A549 (cell line): ENCODE results near the gene SLC26A2. TPM values are rescaled to one million over a fixed set of nuclear protein-coding genes. Genes with fewer than 3 reads are reported as not detected.

Experiments
- ATAC-seq, 2 experiments: fragments of 200-7000 bp in 1 of 2; fragments of >200 bp in 1 of 2; cut with Nextera tagmentation in 1 of 2; cut with Tn5 transposase in 1 of 2; 3 replicates each; pipeline versions ENCODE4 v1.8.0 to v1.9.1; 2018 to 2020; ENCODE audit warnings: mild to moderate bottlenecking in 1 of 2, moderate library complexity in 1 of 2
- CTCF ChIA-PET: fragments of 300-600 bp; sonication (Branson Sonifier 250); formaldehyde crosslinking; extraction: SDS; loops from one replicate; lab custom pipeline; 2021; ENCODE audit warnings: antibody characterized with exemption, inconsistent platforms; lab: Yijun Ruan, JAX
- POLR2A ChIA-PET: fragments of 350-600 bp; formaldehyde crosslinking; extraction: SDS; loops from one replicate; lab custom pipeline; 2021; ENCODE audit warnings: antibody characterized with exemption, inconsistent platforms; lab: Yijun Ruan, JAX
- DNase-seq, 2 experiments: peaks; one replicate each; pipeline versions ENCODE4 v3.0.0 to v3.0.0-alpha.2; 2011 to 2016; ENCODE audit warnings: low read depth in 1 of 2, low spot score in 1 of 2
- FAIRE-seq: peaks from 2 replicates; lab custom pipeline; 2011; peaks lifted over from hg19 to GRCh38; lab: Jason Lieb, UNC
- H3K27ac ChIP-seq, 2 experiments: fragments of >200 bp; sonication (Bioruptor Twin); formaldehyde crosslinking; 3 replicates each; pipeline ENCODE4 v1.5.1; 2016 to 2017
- H3K4me1 ChIP-seq: fragments of >200 bp; sonication (Bioruptor Twin); formaldehyde crosslinking; 3 replicates; pipeline ENCODE4 v1.6.1; 2016
- H3K4me2 ChIP-seq: fragments of >200 bp; sonication (Bioruptor Twin); formaldehyde crosslinking; 3 replicates; pipeline ENCODE4 v1.6.1; 2016
- H3K4me3 ChIP-seq: fragments of >200 bp; sonication (Bioruptor Twin); formaldehyde crosslinking; 3 replicates; pipeline ENCODE4 v1.5.1; 2016
- H3K9me3 ChIP-seq: fragments of >200 bp; sonication (Bioruptor Twin); formaldehyde crosslinking; 3 replicates; pipeline ENCODE4 v1.6.1; 2016
- CBX8 ChIP-seq: fragments of 200-600 bp; sonication (generic); IDR thresholded peaks from 2 replicates; pipeline ENCODE4 v1.6.1; 2016
- CEBPB ChIP-seq, 2 experiments: fragments of >200 bp in 1 of 2; sonication (Bioruptor Twin) in 1 of 2; formaldehyde crosslinking in 1 of 2; IDR thresholded peaks; 2 replicates each; pipeline ENCODE4 v1.6.1; 2012 to 2016
- CHD2 ChIP-seq: fragments of 150-350 bp; IDR thresholded peaks from 2 replicates; pipeline ENCODE4 v1.6.1; 2014; ENCODE audit warnings: low read length; ENCODE audit not compliant: partially characterized antibody
- EHMT2 ChIP-seq: fragments of 200-600 bp; sonication (generic); IDR thresholded peaks from 2 replicates; pipeline ENCODE4 v1.6.1; 2016; ENCODE audit warnings: antibody characterized with exemption, low read depth, mild to moderate bottlenecking, moderate library complexity
- ELK1 ChIP-seq: fragments of 150-350 bp; IDR thresholded peaks from 2 replicates; pipeline ENCODE4 v1.6.1; 2014; ENCODE audit warnings: low read depth, mild to moderate bottlenecking, low read length
- EP300 ChIP-seq, 2 experiments: fragments of >200 bp; sonication (Bioruptor Twin); formaldehyde crosslinking; IDR thresholded peaks; 2 replicates in 1 of 2; 3 replicates in 1 of 2; pipeline ENCODE4 v1.6.1; 2016 to 2017
- FOSB ChIP-seq: fragments of 250-450 bp; sonication (Bioruptor Pico); IDR thresholded peaks from 2 replicates; pipeline ENCODE4 v1.5.0; 2020; ENCODE audit warnings: mild to moderate bottlenecking, moderate library complexity
- HEYL ChIP-seq: fragments of 250-450 bp; sonication (Bioruptor Pico); IDR thresholded peaks from 2 replicates; pipeline ENCODE4 v1.8.0; 2021; ENCODE audit warnings: mild to moderate bottlenecking, moderate library complexity
- HMGXB4 ChIP-seq: fragments of 250-450 bp; sonication (Bioruptor Pico); IDR thresholded peaks from 2 replicates; pipeline ENCODE4 v1.5.0; 2021; ENCODE audit warnings: mild to moderate bottlenecking, moderate library complexity, borderline replicate concordance
- JUNB ChIP-seq: fragments of >200 bp; sonication (Bioruptor Twin); formaldehyde crosslinking; IDR thresholded peaks from 2 replicates; pipeline ENCODE4 v1.6.1; 2016
- KDM1A ChIP-seq: fragments of 200-600 bp; sonication (generic); IDR thresholded peaks from 2 replicates; pipeline ENCODE4 v1.6.1; 2016; ENCODE audit warnings: low read depth, mild to moderate bottlenecking
- KDM5A ChIP-seq: fragments of 200-600 bp; sonication (generic); IDR thresholded peaks from 2 replicates; pipeline ENCODE4 v1.6.1; 2016; ENCODE audit warnings: antibody characterized with exemption, mild to moderate bottlenecking
- MAFK ChIP-seq: fragments of 450-650 bp; IDR thresholded peaks from 2 replicates; pipeline ENCODE4 v1.6.1; 2014; ENCODE audit not compliant: partially characterized antibody
- MAX ChIP-seq: IDR thresholded peaks from 2 replicates; pipeline ENCODE4 v1.6.1; 2012
- NFE2L2 ChIP-seq: fragments of 150-350 bp; conservative IDR thresholded peaks from 2 replicates; pipeline ENCODE4 v1.6.1; 2014; ENCODE audit warnings: low read length
- NPAS2 ChIP-seq: fragments of 250-450 bp; sonication (Bioruptor Pico); IDR thresholded peaks from 2 replicates; pipeline ENCODE4 v1.8.0; 2022; ENCODE audit warnings: mild to moderate bottlenecking, moderate library complexity, borderline replicate concordance
- NR3C1 ChIP-seq: fragments of >200 bp; sonication (Bioruptor Twin); formaldehyde crosslinking; IDR thresholded peaks from 3 replicates; pipeline ENCODE4 v1.6.1; 2017
- POLR2A ChIP-seq: IDR thresholded peaks from 2 replicates; pipeline ENCODE4 v1.6.1; 2012; ENCODE audit warnings: mild to moderate bottlenecking, low read length
- RFX5 ChIP-seq: fragments of 450-650 bp; IDR thresholded peaks from 2 replicates; pipeline ENCODE4 v1.7.1; 2014; ENCODE audit warnings: antibody characterized with exemption, mild to moderate bottlenecking, moderate library complexity
- SMC3 ChIP-seq: fragments of >200 bp; sonication (Bioruptor Twin); formaldehyde crosslinking; IDR thresholded peaks from 3 replicates; pipeline ENCODE4 v1.6.1; 2018; ENCODE audit warnings: inconsistent platforms
- ZSCAN20 ChIP-seq: fragments of 250-450 bp; sonication (Bioruptor Pico); IDR thresholded peaks from 2 replicates; pipeline ENCODE4 v1.8.0; 2022; ENCODE audit warnings: mild to moderate bottlenecking, moderate library complexity
- WGBS: methylation state at CpG from one replicate; pipeline ENCODE4 v1.1.6; 2017; ENCODE audit errors: missing lambda C conversion rate; 5-methylcytosine and 5-hydroxymethylcytosine counted together
- polyA plus RNA-seq, 4 experiments: library from polyadenylated mRNA; depleted of rRNA in 3 of 4; stranded (reverse); fragments of >200 nt; fragmentation: RNase III in 1 of 4; extraction: RNeasy Plus Mini Kit Qiagen cat#74134 plus additional on column Dnase treatment in 1 of 4; gene quantifications; 2 replicates in 3 of 4; 3 replicates in 1 of 4; pipeline ENCODE4 v1.2.3, GENCODE V29; 2011 to 2017
- TF ChIP-seq, protein P1 (sequence below): fragments of 200-600 bp; sonication (generic); IDR thresholded peaks from 2 replicates; pipeline ENCODE4 v1.6.1; 2016; ENCODE audit warnings: antibody characterized with exemption, mild to moderate bottlenecking, moderate library complexity
- TF ChIP-seq, protein P2 (sequence below): fragments of >200 bp; sonication (Bioruptor Twin); formaldehyde crosslinking; IDR thresholded peaks from 3 replicates; pipeline ENCODE4 v1.5.1; 2016

The SLC26A2 gene
- polyA plus RNA-seq, 2 of the 4 experiments (the other 2 are of a cell fraction): 31.9 to 32.2 TPM

GRCh38 chr5:149932445-149933350, 27.9 kb upstream of the SLC26A2 start (continued):
- no peak for TF ChIP-seq NFE2L2
- TF ChIP-seq RFX5: no peak
- TF ChIP-seq ZSCAN20 (CRISPR knock-in tag): no peak
- TF ChIP-seq MAX: peak; percentile 25; the same call in 1 of the 2 replicates
- TF ChIP-seq, protein P1, sequence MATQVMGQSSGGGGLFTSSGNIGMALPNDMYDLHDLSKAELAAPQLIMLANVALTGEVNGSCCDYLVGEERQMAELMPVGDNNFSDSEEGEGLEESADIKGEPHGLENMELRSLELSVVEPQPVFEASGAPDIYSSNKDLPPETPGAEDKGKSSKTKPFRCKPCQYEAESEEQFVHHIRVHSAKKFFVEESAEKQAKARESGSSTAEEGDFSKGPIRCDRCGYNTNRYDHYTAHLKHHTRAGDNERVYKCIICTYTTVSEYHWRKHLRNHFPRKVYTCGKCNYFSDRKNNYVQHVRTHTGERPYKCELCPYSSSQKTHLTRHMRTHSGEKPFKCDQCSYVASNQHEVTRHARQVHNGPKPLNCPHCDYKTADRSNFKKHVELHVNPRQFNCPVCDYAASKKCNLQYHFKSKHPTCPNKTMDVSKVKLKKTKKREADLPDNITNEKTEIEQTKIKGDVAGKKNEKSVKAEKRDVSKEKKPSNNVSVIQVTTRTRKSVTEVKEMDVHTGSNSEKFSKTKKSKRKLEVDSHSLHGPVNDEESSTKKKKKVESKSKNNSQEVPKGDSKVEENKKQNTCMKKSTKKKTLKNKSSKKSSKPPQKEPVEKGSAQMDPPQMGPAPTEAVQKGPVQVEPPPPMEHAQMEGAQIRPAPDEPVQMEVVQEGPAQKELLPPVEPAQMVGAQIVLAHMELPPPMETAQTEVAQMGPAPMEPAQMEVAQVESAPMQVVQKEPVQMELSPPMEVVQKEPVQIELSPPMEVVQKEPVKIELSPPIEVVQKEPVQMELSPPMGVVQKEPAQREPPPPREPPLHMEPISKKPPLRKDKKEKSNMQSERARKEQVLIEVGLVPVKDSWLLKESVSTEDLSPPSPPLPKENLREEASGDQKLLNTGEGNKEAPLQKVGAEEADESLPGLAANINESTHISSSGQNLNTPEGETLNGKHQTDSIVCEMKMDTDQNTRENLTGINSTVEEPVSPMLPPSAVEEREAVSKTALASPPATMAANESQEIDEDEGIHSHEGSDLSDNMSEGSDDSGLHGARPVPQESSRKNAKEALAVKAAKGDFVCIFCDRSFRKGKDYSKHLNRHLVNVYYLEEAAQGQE: no peak
- TF ChIP-seq FOSB (CRISPR knock-in tag): no peak
- no peak for TF ChIP-seq HEYL (CRISPR knock-in tag)
- no peak for TF ChIP-seq EHMT2
- no peak for TF ChIP-seq NR3C1
- TF ChIP-seq POLR2A: no peak
- TF ChIP-seq KDM1A: no peak
- TF ChIP-seq CBX8: no peak
- TF ChIP-seq ELK1: no peak
- no peak for TF ChIP-seq CEBPB (IDR thresholded peaks at IDR 0.05)
- peak; percentile 90 for TF ChIP-seq SMC3
- TF ChIP-seq KDM5A: no peak
- no peak for TF ChIP-seq CHD2
- peak; percentile 93 for TF ChIP-seq MAFK
- TF ChIP-seq, protein P2, sequence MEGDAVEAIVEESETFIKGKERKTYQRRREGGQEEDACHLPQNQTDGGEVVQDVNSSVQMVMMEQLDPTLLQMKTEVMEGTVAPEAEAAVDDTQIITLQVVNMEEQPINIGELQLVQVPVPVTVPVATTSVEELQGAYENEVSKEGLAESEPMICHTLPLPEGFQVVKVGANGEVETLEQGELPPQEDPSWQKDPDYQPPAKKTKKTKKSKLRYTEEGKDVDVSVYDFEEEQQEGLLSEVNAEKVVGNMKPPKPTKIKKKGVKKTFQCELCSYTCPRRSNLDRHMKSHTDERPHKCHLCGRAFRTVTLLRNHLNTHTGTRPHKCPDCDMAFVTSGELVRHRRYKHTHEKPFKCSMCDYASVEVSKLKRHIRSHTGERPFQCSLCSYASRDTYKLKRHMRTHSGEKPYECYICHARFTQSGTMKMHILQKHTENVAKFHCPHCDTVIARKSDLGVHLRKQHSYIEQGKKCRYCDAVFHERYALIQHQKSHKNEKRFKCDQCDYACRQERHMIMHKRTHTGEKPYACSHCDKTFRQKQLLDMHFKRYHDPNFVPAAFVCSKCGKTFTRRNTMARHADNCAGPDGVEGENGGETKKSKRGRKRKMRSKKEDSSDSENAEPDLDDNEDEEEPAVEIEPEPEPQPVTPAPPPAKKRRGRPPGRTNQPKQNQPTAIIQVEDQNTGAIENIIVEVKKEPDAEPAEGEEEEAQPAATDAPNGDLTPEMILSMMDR: peak; percentile 78
- no peak for TF ChIP-seq JUNB
- no peak for TF ChIP-seq NPAS2

DNA sequence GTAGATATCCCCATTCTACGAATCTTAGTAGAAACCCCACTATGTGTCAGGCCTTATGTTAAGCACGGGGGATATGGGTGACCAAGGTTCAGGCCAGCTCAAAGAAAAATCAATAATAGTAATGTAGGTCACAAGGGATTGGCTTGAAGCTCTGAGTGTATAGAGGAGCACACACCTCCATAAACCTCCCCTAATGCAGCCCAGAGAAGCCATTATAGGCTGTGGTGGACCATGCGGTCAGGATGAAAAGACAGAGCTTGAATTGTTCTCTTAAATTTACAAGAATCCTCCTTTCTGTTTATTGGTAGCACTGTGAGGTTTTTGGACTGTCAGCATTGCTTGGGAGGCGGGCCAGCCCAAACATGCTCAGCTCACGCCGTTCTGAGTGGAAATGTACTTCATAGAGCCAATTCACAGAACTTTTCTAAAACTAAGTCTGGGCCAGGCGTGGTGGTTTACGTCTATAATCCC, 25.1 kb upstream of the SLC26A2 start:
- ATAC-seq (no peak), FAIRE-seq (no peak), DNase-seq (no peak)
- Histone ChIP-seq H3K9me3 (no peaks in the 10 kb centered on the region), H3K27ac (peak overlapping the region; percentile 85 to 91; a peak in 5 of 6 replicates), H3K4me1 (peaks cover 64% of the 10 kb centered on the region), H3K4me3 (no peak overlapping the region), H3K4me2 (no peak overlapping the region)
- ChIA-PET CTCF (interaction anchor here (0.7 to 19.0 kb wide), 13 partner anchors 8 to 103 kb away, joined by 3 to 386 read pairs (median 14); partner anchors contain the start of genes PDE6A and SLC26A2), POLR2A (interaction anchor here (6.5 kb wide), 1 partner anchor 25 kb away, joined by 61 read pairs; the partner anchor contains the start of gene SLC26A2)
- TF ChIP-seq MAFK (no peak), EP300 (IDR thresholded peaks at IDR 0.05) (no peak), ELK1 (no peak), JUNB (no peak), HMGXB4 (CRISPR knock-in tag) (no peak)
- WGBS: 88% methylated on average over 8 of the region's 8 CpGs
